Progenitor cell of endocrine pancreas (in vitro differentiated cells): ENCODE data around the gene RPL36. TPM values are rescaled to one million over a fixed set of nuclear protein-coding genes. Genes with fewer than 3 reads are reported as not detected.
"Not testable (repeated sequence)": the region's sequence is repeated elsewhere in the genome, so short reads cannot be mapped to it uniquely, and the experiment has no call there.

ENCODE experiments used
- DNase-seq: peaks from one replicate; pipeline ENCODE4 v3.0.0; 2021; ENCODE audit warnings: low spot score; ENCODE audit not compliant: unreplicated experiment
- H3K27ac Mint-ChIP-seq: 2 replicates; pipeline ENCODE4 v1.8.0; 2021; ENCODE audit warnings: mild to moderate bottlenecking, moderate library complexity, mixed read lengths
- H3K27me3 Mint-ChIP-seq: 2 replicates; pipeline ENCODE4 v1.8.0; 2021; ENCODE audit warnings: mixed read lengths
- H3K36me3 Mint-ChIP-seq: 2 replicates; pipeline ENCODE4 v1.8.0; 2022; ENCODE audit warnings: mixed read lengths; ENCODE audit not compliant: insufficient read depth
- H3K4me1 Mint-ChIP-seq: 2 replicates; pipeline ENCODE4 v1.8.0; 2021; ENCODE audit warnings: low read depth, mixed read lengths
- H3K4me3 Mint-ChIP-seq: 2 replicates; pipeline ENCODE4 v1.8.0; 2021; ENCODE audit warnings: low read depth, mild to moderate bottlenecking, moderate library complexity, mixed read lengths
- H3K9me3 Mint-ChIP-seq: 2 replicates; pipeline ENCODE4 v1.8.0; 2021; ENCODE audit warnings: low read depth, mixed read lengths
- total RNA-seq: library from RNA; stranded (reverse); gene quantifications from 2 replicates; pipeline ENCODE4 v1.2.1, GENCODE V29; 2021
- TF ChIP-seq, protein P1 (sequence below): fragments of 200-600 bp; sonication (generic); IDR thresholded peaks from one replicate; pipeline ENCODE4 v1.5.0; 2021; ENCODE audit warnings: antibody characterized with exemption, mild to moderate bottlenecking; ENCODE audit not compliant: unreplicated experiment

Gene RPL36
- total RNA-seq, 1 donor from 2014 or later = 720 TPM

DNA sequence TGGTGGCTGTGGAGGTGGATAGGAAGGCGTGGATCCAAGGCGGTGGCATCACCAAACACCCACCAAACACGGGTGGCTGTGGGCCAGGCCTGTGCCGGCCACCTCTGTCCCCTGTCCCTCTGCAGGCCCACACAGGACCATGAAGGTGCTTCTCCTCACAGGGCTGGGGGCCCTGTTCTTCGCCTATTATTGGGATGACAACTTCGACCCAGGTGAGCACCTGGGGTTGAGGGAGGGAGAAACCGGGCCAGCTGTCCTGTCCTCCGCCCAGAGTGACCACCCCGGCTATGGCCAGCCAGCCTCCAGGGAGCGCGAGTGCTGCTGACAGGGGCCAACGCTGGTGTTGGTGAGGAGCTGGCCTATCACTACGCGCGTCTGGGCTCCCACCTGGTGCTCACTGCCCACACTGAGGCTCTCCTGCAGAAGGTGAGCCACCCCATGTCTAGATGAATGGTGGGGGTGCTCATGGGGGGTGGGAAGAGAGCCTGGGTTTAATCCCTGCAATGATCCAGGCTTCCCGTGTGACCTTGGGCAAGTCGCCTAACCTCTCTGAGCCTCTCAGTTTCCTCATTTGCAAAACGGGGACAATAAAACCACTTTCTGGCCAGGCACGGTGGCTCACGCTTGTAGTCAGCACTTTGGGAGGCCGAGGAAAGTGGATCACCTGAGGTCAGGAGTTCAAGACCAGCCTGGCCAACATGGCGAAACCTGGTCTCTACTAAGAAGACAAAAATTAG is 5.2 kb upstream of the RPL36 start:
- no peaks in the 10 kb centered on the region for H3K9me3 Mint-ChIP-seq
- no peak for DNase-seq
- no peak overlapping the region for H3K27ac Mint-ChIP-seq
- H3K27me3 Mint-ChIP-seq = no peaks in the 10 kb centered on the region
- no peak overlapping the region for H3K4me3 Mint-ChIP-seq
- H3K4me1 Mint-ChIP-seq = peaks cover 17% of the 10 kb centered on the region
- peaks cover 5% of the 10 kb centered on the region for H3K36me3 Mint-ChIP-seq
- TF ChIP-seq, protein P1, sequence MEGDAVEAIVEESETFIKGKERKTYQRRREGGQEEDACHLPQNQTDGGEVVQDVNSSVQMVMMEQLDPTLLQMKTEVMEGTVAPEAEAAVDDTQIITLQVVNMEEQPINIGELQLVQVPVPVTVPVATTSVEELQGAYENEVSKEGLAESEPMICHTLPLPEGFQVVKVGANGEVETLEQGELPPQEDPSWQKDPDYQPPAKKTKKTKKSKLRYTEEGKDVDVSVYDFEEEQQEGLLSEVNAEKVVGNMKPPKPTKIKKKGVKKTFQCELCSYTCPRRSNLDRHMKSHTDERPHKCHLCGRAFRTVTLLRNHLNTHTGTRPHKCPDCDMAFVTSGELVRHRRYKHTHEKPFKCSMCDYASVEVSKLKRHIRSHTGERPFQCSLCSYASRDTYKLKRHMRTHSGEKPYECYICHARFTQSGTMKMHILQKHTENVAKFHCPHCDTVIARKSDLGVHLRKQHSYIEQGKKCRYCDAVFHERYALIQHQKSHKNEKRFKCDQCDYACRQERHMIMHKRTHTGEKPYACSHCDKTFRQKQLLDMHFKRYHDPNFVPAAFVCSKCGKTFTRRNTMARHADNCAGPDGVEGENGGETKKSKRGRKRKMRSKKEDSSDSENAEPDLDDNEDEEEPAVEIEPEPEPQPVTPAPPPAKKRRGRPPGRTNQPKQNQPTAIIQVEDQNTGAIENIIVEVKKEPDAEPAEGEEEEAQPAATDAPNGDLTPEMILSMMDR = no peak

DNA sequence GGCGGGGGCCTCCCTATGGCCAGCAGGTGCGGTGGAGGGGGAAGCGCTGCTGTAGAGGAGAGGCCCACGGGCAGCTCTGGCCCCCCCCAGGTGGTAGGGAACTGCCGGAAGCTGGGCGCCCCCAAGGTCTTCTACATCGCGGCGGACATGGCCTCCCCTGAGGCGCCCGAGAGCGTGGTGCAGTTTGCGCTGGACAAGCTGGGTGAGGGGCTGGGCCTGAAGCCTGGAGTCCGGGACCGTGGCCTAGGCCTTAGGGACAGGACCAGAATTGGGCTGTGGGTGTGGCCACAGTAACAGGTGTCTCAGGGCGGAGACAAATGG is 3.8 kb upstream of the RPL36 start:
- peaks cover 20% of the 10 kb centered on the region for H3K4me1 Mint-ChIP-seq

DNA sequence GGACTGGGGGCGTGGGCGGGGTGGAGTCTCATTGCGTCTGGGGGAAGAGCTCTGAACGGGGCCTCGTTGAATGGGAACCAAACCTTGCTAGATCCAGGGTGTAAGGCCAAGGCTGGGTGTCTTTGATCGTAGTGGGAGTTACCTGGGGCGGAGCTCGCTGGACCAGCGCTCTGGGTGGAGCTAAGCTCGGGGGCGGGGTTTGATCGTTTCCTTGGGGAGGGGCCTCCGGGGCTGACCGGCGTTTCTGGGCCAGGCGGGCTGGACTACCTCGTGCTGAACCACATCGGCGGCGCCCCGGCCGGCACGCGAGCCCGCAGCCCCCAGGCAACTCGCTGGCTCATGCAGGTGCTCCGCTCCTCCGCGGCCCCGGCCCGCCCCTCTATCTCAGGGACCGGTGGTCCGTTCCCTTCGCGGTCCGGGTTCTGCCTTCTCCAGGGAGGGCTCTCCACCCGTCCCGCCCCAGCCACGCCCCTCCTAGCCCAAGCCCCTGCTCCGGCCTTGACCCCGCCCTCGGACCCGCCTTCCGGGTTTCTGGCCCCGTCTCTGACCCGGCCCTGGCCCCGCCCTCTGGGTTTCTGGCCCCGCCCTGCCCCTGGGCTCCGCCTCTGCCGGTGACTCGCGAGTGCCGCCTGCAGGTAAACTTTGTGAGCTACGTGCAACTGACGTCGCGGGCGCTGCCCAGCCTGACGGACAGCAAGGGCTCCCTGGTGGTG is 3.3 kb upstream of the RPL36 start:
- Mint-ChIP-seq H3K36me3 (peaks cover 5% of the 10 kb centered on the region), H3K27me3 (no peaks in the 10 kb centered on the region), H3K27ac (peak overlapping the region; percentile 85), H3K9me3 (no peaks in the 10 kb centered on the region), H3K4me1 (peaks cover 16% of the 10 kb centered on the region), H3K4me3 (peak overlapping the region; percentile 70)
- DNase-seq = peak; percentile 99
- TF ChIP-seq, protein P1 = peak; percentile 78

More for the DNA sequence above, 3.8 kb upstream of the RPL36 start:
- H3K36me3 Mint-ChIP-seq = peaks cover 5% of the 10 kb centered on the region
- DNase-seq = no peak
- H3K9me3 Mint-ChIP-seq = no peaks in the 10 kb centered on the region
- H3K27me3 Mint-ChIP-seq = no peaks in the 10 kb centered on the region
- H3K27ac Mint-ChIP-seq = peak overlapping the region; percentile 85
- TF ChIP-seq, protein P1 = no peak
- peak overlapping the region; percentile 70 for H3K4me3 Mint-ChIP-seq

DNA sequence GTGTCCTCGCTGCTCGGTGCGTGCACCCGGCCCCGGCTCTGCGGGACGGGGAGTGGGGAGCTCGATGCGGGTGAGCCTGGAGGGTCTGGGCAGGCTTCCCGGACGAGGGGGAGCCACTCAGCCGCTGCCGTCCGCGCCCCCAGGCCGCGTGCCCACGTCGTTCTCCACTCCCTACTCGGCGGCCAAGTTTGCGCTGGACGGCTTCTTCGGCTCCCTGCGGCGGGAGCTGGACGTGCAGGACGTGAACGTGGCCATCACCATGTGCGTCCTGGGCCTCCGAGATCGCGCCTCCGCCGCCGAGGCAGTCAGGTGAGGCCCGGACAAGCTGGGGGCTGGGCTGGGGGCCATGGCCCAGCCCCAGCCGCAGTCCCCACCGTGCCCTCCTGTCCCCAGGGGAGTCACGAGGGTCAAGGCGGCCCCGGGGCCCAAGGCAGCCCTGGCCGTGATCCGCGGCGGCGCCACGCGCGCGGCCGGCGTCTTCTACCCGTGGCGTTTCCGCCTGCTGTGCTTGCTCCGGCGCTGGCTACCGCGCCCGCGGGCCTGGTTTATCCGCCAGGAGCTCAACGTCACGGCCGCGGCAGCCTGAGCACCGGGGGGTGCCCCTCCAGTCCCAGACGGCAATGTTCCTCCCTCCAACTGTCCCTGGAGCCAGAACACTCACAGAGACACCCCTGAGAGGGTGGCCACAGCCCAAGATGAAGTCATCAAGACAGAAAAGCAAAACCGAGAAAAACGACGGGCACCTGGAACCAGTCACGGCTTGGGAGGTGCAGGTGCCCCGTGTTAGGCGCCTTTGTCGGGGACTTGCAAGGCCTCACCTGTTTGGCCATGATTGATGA is 2.5 kb upstream of the RPL36 start:
- Mint-ChIP-seq H3K9me3 (no peaks in the 10 kb centered on the region), H3K4me3 (no peak overlapping the region), H3K4me1 (peaks cover 12% of the 10 kb centered on the region), H3K36me3 (peaks cover 5% of the 10 kb centered on the region), H3K27ac (no peak overlapping the region), H3K27me3 (no peaks in the 10 kb centered on the region)
- TF ChIP-seq, protein P1 = no peak
- DNase-seq = no peak

DNA sequence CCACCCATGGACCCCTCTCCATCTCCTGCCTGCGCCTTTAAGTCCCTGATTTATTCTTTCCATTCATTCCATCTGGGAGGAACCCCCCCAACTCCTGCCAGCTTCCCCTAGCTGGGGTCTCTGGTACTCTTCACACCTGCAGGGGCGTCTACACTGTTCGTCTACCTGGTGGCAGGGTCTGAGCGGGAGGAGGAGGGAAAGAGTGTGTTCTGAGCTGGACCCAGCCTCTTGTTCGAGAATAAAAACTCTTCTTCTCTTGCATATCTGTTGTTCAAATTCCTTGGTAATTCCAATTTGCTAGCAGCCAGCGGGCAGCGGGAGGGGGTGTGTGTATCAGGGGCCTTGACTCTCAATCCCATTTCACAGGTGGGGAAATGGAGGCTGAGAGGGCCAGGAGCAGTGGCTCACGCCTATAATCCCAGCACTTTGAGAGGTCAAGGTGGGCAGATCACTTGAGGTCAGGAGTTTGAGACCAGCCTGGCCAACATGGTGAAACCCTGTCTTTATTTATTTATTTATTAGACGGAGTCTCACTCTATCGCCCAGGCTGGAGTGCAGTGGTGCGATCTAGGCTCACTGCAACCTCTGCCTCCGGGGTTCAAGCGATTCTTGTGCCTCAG is 1.7 kb upstream of the RPL36 start:
- H3K27me3 Mint-ChIP-seq, H3K4me1 Mint-ChIP-seq, H3K9me3 Mint-ChIP-seq, H3K36me3 Mint-ChIP-seq, DNase-seq: not testable (repeated sequence)
- H3K27ac Mint-ChIP-seq = peak overlapping the region; percentile 52
- peak overlapping the region; percentile 52 for H3K4me3 Mint-ChIP-seq
